ENCODE measurements around the gene MS4A4E.
"Not testable (repeated sequence)": the region's sequence is repeated elsewhere in the genome, so short reads cannot be mapped to it uniquely, and the experiment has no call there.

The MS4A4E gene

DNA sequence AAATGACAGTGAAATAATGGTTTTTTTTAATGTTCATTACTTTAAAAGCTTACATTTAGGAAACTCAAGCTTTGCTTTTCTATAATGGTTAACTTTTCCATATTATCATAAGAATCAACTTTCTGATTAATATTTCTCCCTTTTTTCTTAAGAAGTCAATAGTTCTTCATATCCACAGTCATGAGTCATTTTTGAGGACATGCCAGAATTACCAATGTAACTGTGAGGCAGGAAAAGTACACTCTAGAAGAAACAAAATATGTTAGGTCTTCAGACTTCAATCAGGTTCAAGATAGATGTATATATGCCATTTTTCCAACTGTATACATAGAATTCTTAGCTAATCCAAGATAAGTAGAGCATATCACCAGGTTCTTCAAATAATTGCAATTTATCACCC is 70.9 kb downstream of the MS4A4E start:
- DNase-seq (ENCODE audit: low read depth) = no peak

DNA sequence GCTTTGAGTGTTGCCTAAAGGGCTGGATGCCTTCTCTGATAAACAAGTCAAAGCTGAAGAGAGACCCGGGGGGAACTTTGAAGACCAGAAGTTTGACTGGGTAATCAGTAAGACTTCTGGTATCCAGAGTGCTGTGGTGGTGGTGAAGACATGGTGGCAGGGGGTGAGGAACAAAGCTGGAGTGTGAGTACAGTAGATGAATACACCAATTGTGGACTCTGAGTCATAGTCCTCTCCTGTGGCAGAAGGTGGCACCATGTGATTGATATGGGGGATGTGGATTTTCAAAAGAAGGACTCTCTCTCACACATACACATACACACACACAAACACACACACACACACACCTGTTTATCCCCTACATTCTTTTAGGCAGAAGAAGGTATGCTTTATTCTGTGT is 72.4 kb downstream of the MS4A4E start:
- DNase-seq (ENCODE audit: low read depth) = no peak

DNA sequence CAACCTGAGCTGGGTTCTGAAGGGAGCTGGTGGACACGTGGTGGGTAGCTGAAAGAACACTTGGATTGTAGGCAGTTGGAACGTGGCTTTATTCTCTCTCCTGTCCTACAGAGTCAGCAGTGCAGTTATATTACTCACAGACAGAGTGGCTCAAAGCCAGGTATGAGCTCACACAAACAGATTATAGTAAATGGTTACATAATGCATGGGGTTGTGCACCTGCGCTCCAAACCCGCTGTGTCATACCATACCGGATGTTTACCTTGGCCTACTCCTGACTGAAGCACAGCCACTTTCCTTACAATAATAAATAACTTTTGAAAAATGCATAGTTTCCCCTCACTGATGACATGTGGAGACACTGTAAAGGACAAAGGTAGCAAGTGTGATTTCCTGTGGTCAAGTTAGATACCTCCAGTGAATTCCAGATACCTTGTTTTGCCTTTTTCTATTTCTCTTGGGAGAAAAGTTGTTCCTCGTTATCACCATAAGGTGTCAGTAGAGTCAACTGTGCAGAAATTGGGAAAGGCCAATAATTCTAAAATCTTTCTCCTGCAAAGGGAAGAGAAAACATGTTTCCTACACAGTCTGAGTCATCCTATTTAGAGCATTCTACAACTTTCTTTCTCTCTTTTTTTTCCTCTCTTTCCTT is 73.5 kb downstream of the MS4A4E start:
- DNase-seq (ENCODE audit: low read depth) = no peak

DNA sequence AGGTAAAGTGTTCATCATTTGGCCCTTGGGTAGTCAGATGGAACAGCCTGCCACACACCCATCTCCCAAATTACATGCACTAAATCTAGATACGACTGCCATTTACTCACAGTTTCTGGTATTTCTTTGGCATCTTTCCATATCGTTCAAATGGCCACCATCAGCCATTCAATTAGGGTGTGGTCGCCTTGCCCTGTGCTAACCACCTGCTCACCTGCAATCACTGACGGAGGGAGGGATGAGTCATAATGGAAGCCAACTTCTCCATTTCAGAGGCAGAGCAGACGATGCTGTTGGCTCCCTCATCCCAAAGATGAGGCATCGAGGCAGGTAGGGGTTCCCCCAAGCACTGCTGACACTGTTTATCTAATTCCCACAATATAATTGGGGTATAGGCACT is 74.6 kb downstream of the MS4A4E start:
- DNase-seq (ENCODE audit: low read depth) = no peak

DNA sequence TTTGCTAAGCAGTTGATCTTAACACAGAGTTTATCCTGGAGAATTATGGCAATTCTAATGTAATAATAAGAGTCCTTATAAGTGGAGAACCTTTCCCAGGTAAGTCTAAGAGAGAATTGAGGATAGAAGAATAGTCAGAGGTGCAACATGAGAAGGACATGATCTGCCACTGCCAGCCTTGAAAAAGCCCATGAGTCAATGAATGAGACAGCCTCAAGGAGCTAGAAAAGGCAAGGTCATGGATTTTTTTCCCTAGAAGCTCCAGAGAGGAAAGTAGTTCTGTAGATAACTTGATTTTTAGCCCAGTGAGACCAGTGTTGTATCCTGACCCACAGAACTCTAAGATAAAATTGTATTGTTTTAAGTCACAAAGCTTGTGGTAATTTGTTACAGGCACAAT is 77.0 kb downstream of the MS4A4E start:
- no peak for DNase-seq (ENCODE audit: low read depth)

DNA sequence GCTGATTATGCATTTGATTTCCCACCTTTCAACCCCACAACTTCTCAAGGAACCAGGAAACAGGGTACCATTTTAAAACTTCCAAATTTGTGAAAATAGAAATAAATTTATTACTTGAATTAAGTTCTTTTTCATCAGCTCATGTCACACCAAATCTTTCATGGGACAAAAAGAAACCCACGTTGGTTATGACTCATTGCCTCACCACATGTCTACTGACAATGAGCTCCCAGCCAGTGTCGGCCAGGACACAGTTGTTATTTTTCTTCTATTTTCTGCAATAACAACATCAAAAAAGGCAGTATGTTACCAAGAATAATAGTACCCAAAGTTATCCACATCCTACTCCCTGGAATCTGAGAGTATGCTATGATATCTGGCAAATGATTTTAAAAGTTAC is 77.4 kb downstream of the MS4A4E start:
- DNase-seq (ENCODE audit: low read depth) = no peak

DNA sequence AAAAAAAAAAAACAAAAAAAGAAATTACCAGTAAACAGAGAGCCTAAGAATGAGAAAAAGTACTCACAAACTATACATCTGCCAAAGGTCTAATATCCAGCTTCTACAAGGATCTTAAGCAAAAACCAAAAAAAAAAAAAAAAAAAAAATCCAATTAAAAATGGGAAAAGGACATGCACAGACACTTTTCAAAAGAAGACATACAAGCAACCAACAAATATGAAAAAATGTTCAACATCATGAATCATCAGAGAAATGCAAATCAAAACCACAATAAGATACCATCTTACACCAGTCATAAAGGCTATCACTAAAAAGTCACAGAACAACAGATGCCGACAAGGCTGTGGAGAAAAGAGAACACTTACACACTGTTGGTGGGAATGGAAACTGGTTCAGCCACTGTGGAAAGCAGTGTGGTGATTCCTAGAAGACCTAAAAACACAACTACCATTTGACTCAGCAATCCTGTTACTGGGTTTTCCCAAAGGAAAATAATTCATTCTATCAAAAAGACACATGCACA is 78.3 kb downstream of the MS4A4E start:
- DNase-seq (ENCODE audit: low read depth) = no peak

DNA sequence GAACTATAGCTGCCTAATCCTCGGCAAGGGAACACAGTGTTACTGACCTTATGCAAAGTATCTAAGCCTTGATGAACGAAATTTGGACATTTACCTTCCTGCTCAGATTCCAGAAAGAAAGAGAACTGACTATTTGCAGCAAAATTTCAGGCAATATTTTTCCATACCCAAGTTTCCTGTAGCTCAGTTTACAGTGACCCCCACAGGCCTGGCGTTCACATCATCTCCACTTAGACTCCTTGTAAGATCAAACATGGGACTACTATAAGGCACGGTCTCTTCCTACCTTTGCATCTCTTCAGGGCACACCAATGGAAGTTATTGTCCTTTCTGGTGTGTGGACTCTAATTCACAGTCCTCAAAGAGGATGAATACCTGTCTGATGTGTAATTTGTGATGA is 81.2 kb downstream of the MS4A4E start:
- DNase-seq (ENCODE audit: low read depth) = no peak

DNA sequence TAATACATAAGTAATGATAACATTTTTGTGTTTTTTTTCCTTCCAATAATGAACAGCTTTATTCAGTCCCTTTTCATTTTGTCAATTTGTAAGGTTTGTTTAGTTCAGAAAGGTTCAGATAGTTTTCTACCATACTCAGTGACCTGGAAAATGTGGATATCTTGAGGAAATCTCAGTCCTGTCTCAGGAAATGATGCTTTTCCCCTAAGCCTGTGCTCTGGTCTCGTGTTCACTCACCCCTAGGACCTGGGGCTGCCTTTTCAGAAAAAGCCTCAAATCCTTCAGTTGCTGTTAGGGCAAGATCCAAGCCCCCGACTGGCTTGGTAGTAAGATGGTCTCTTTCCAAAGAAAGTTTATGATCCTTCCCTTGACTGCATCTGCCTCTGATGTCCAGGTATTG is 81.8 kb downstream of the MS4A4E start:
- DNase-seq (ENCODE audit: low read depth) = no peak

DNA sequence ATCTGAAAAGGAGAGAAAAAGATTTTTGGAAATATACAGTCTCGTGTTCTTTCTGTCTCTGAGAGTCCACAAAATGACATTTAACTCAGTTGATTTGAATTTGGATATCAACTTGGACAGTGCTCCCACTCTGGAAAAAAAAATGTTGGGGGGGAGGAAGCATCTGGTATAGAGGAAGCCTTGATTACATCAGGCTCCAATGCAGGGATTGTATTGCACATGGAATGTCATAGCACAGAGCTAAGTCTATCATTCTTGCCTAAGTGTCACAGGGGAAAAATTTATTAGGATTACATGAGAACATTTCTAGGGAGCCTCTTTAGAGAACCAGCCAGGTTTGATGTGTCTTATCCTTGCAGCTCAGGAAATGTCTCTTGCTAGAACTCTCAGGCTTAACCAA is 83.1 kb downstream of the MS4A4E start:
- no peak for DNase-seq (ENCODE audit: low read depth)

DNA sequence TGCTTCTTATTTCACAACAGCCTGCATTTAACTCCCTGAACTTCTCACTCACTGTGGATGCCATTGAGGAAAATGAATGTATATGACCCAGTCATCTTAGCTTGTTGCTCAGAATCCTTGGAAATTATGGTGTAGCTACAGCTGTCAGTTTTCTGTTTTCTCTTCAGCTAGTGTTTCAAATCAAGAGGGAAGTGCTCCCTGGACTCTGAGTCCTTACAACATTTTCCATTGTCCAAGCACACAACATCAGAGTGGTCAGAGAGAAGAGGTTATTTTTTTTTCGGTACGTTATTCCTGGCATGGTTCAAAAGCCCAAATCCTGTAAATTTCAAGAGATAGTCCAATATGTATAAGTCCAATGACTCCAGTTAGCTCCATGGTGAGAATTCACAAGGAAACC is 83.7 kb downstream of the MS4A4E start:
- no peak for DNase-seq (ENCODE audit: low read depth)

DNA sequence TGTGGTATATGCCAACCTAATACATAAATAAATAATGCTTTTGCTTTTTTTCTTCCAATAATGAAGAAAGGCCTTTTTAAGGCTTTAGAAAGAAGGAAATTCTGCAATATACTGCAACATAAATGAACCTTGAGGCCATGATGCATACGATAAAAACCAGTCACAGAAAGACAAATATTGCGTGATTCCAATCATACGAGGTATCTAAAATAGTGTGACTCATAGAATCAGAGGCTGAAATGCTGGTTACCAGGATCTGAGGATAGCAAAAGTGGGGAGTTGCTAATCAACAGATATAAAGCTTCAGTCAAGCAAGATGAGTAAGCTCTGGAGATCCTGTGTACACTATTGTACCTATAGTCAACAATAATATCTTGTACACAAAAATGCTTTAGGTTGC is 84.3 kb downstream of the MS4A4E start:
- no peak for DNase-seq (ENCODE audit: low read depth)

DNA sequence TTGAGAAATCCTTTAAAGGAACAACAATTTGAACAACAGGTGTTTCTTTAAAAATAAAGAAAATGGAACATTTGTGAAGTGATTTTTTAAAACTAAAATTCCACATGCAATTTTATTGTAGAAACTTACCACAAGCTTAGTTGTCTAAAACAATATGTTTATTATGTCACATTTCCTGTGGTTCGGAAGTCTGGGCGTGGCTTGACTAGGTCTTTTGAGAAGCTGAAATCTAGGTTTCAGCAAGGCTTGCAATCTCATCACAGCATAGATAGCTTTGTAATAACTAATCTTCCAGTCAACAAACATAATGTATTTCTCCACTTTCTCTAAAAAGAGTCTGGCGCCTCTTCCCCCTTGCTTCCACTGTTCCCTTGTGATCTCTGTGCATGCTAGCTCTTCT is 87.0 kb downstream of the MS4A4E start:
- no peak for DNase-seq (ENCODE audit: low read depth)

DNA sequence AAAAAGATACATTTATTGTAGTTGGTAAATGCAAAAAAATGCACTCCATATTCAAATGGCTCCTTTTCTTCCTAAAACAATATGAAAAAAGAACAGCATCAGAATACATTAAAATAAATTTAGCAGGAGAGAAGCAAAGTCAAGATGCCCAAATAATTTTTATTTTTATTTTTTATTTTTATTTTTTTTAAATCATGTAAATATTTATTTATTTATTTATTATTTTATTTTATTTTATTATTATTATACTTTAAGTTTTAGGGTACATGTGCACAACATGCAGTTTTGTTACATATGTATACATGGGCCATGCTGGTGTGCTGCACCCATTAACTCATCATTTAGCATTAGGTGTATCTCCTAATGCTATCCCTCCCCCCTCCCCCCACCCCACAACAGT is 90.2 kb downstream of the MS4A4E start:
- not testable (repeated sequence) for DNase-seq (ENCODE audit: low read depth)

DNA sequence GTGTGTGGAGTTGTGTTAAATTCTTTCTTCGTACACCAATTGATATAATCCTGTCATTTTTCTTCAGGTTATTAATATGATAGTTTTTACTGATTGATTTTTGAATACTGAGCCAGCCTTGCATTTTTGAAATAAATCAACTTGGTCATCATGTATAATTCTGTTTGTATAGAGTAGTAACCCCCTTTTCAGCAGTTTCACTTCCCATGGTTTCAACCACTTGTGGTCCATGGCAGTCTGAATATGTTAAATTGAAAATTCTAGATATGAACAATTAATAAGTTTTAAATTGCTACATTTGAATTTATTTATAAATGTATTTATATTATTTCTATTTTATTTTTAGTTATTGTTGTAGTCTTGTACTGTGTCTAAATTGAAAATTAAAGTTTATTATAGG is 92.7 kb downstream of the MS4A4E start:
- DNase-seq (ENCODE audit: low read depth) = no peak
